SJCRH30 (cell line): ENCODE measurements around the gene PAQR5. TPM values are rescaled to one million over a fixed set of nuclear protein-coding genes. Genes with fewer than 3 reads are reported as not detected.

Source experiments
- DNase-seq, 2 experiments: peaks; one replicate each; pipeline ENCODE4 v3.0.0-alpha.2; 2015 to 2020
- H3K27ac ChIP-seq: fragments of 250-450 bp; sonication (Bioruptor Pico); 2 replicates; pipeline ENCODE4 v1.5.1; 2020; ENCODE audit warnings: mild to moderate bottlenecking, moderate library complexity
- H3K27me3 ChIP-seq: fragments of 250-450 bp; sonication (Bioruptor Pico); 2 replicates; pipeline ENCODE4 v1.5.1; 2020; ENCODE audit warnings: mild to moderate bottlenecking, moderate library complexity
- H3K36me3 ChIP-seq: fragments of 250-450 bp; sonication (Bioruptor Pico); 2 replicates; pipeline ENCODE4 v1.5.1; 2020; ENCODE audit warnings: mild to moderate bottlenecking, moderate library complexity
- H3K4me1 ChIP-seq: fragments of 250-450 bp; sonication (Bioruptor Pico); 2 replicates; pipeline ENCODE4 v1.5.1; 2020; ENCODE audit warnings: mild to moderate bottlenecking, moderate library complexity
- H3K4me3 ChIP-seq: fragments of 250-450 bp; sonication (Bioruptor Pico); 2 replicates; pipeline ENCODE4 v1.5.1; 2020; ENCODE audit warnings: mild to moderate bottlenecking, moderate library complexity
- H3K9me3 ChIP-seq: fragments of 250-450 bp; sonication (Bioruptor Pico); replicated peaks from 2 replicates; pipeline ENCODE4 v1.5.1; 2020; ENCODE audit warnings: mild to moderate bottlenecking, moderate library complexity
- total RNA-seq: library from RNA; depleted of rRNA; stranded (reverse); fragments of >200 nt; shearing (Covaris generic); gene quantifications from 2 replicates; pipeline ENCODE4 v1.2.3, GENCODE V29; 2014

The PAQR5 gene
- total RNA-seq, 1 experiment from 2014 or later: 0.06 TPM

DNA sequence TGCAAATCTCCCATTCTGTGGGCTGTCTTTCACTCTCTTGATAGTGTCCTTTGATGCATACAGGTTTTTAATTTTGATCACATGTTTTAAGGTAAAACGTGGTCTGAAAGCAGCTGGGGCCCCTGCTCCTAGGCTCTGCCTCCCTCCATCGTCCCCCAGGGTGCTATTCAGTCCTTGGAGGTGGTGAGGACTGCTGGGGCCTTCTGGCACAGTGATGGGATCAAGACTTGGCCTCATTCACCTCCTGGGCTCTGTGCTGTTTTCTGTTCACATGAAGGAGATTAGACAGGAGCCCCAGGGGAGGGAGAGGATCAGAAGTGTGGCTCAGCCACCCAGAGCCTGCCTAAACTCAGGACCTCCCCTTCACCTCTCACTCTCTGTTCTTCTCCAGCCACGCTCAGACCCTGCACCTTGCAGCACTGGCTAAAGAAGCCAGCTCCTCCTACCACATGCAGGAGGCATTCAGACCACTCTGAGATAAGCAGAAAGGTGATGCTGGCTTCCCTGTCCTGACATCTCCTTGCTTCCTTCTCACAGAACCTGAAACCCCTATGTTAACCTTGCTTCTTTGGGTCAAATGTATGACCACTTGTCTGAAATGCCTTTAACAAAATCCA is 43.9 kb downstream of the PAQR5 start:
- H3K9me3 ChIP-seq: peaks cover 3% of the 10 kb centered on the region; the same call in 1 of the 2 replicates
- H3K4me1 ChIP-seq: no peaks in the 10 kb centered on the region
- H3K4me3 ChIP-seq: no peak overlapping the region
- no peak for DNase-seq
- H3K27ac ChIP-seq: no peak overlapping the region
- H3K36me3 ChIP-seq: no peaks in the 10 kb centered on the region
- no peaks in the 10 kb centered on the region; the same call in 1 of the 2 replicates for H3K27me3 ChIP-seq

DNA sequence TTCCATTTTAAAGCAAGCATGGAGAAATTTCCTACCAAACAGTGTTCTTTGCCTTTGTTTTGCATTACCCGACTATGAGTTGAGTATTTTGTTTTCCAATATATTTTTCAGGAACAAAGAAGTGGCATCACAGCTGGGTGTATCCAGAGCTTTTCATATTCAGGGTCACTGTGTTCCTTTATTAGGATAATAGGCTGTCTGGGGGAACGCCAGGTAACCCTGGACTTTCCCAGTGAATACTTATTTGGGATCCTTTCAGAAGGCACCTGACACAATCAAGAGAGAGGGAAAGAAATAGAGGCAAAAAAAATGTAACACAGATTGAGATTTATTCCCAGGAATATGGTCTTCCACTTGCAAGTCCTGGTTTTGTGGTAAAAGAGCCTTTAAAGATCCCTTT is 44.4 kb downstream of the PAQR5 start:
- Histone ChIP-seq H3K4me3 (no peak overlapping the region), H3K36me3 (no peaks in the 10 kb centered on the region), H3K27ac (no peak overlapping the region), H3K9me3 (peaks cover 3% of the 10 kb centered on the region; the same call in 1 of the 2 replicates), H3K27me3 (no peaks in the 10 kb centered on the region; the same call in 1 of the 2 replicates), H3K4me1 (no peaks in the 10 kb centered on the region)
- no peak for DNase-seq

DNA sequence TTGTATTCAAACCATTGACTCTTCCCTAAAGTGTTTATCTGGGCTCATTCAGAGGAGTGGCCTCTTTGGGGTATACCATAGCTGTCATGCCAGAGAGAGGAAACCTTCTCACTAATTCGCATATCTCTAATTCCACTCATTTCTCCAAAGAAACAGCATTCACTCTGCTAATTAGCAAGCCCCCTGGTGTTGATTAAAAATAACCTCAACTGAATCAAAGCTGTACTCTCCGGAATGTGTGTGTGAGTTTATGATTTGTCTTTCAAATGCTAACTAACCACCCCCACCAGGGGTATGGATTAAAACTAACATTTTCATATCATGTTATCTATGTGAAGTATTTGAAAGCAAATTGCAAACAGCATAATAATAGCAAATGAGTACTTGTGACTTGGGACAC is 45.5 kb downstream of the PAQR5 start:
- no peaks in the 10 kb centered on the region for H3K4me1 ChIP-seq
- no peaks in the 10 kb centered on the region for H3K9me3 ChIP-seq
- no peak overlapping the region for H3K4me3 ChIP-seq
- no peaks in the 10 kb centered on the region; the same call in 1 of the 2 replicates for H3K27me3 ChIP-seq
- no peak for DNase-seq
- no peaks in the 10 kb centered on the region for H3K36me3 ChIP-seq
- no peak overlapping the region for H3K27ac ChIP-seq

DNA sequence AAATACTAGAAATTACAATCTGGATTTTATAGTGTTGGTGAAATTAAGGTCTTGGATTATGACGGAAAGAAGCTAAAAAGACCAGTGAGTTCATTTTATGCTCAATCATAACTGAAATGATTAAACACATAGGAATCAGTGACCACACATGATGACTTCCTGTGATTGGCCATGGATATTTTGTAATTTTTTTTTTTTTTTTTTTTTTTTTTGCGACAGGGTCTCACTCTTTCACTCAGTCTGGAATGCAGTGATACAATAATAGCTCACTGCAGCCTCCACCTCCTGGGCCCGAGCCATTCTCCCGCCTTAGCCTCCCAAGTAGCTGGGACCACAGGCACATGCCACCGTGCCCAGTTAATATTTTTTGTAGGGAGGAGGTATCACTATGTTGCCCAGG is 47.4 kb downstream of the PAQR5 start:
- Histone ChIP-seq H3K27ac (no peak overlapping the region), H3K9me3 (no peaks in the 10 kb centered on the region), H3K4me3 (no peak overlapping the region), H3K36me3 (no peaks in the 10 kb centered on the region), H3K27me3 (no peaks in the 10 kb centered on the region; the same call in 1 of the 2 replicates), H3K4me1 (no peaks in the 10 kb centered on the region)
- no peak for DNase-seq

DNA sequence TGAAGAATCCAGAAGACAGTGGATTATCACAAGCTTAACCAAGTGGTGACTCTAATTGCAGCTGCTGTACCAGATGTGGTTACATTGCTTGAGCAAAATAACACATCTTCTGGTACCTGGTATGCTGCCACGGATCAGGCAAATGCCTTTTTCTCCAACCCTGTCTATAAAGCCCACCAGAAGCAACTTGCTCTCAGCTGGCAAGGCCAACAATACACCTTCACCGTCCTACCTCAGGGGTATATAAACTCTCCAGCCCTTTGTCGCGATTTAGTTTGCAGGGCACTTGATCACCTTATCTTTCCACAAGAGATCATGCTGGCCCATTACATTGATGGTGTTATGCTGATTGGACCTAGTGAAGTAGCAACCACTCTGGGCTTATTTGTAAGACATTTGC is 52.6 kb downstream of the PAQR5 start:
- Histone ChIP-seq H3K9me3 (no peaks in the 10 kb centered on the region), H3K4me1 (no peaks in the 10 kb centered on the region), H3K27ac (no peak overlapping the region), H3K4me3 (no peak overlapping the region), H3K36me3 (no peaks in the 10 kb centered on the region), H3K27me3 (no peaks in the 10 kb centered on the region)
- no peak for DNase-seq

DNA sequence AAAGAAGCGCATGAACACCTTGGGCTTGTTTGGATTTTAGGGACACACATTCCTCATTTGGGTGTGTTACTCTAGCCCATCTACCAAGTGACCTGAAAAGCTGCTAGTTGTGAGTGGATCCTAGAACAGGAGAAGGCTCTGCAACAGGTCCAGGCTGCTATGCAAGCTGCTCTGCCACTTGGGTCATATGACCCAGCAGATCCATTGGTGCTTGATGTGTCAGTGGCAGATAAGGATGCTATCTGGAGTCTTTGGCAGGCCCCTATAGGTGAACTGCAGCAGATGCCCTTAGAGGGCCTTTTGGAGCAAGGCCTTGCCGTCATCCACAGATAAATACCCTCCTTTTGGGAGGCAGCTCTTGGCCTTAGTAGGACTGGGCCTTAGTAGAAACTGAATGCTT is 53.2 kb downstream of the PAQR5 start:
- Histone ChIP-seq H3K27me3 (no peaks in the 10 kb centered on the region), H3K4me3 (no peak overlapping the region), H3K27ac (no peak overlapping the region), H3K9me3 (no peaks in the 10 kb centered on the region), H3K36me3 (no peaks in the 10 kb centered on the region), H3K4me1 (no peaks in the 10 kb centered on the region)
- DNase-seq: no peak

DNA sequence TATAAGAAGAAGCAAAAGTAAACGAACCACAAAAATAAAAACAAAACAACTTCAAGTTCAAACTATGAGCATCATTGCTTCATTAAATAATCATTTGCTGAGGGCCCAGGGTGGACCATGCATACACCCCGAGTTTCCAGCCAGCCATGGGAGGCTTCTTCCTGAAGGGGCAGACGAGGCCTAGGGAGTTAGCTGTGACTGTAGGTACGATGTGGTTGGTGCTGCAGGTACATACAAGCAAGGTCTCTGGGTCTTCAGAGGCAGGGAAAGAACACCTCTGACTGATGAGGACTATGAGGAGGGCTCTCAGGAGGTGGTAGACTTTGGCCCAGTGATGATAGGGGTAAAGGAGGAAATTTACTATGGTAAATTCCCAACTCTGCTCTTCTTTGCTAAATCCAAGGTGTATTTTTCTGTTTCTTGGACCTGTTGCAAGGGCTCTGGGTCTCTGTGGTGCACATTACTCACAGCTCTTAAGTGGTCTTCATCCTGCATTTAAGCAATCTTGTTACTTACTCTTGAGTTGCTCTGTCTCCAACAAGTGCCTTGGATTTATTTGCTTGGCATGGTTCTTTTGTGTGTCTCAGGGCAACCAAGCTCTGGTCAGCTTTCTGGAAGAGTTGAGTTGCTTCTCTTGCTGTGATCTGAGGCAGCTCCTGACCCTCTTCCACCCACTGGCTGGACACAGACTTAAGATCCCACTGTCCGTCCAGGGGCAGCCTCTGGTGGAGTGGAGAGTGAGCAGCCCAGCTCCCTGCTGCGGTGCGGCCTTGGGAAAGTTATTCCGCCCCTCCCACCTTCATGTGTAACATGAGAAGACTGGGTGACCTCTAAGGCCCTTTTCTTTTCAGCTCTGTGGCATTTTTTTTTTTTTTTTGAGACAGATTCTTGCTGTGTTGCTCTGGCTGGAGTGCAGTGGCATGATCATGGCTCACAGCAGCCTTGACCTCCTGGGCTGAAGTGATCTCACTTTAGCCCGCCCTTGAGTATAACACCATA is 59.4 kb downstream of the PAQR5 start:
- peak; percentile 27 to 56 for DNase-seq
- H3K9me3 ChIP-seq: no peaks in the 10 kb centered on the region
- H3K27me3 ChIP-seq: no peaks in the 10 kb centered on the region
- no peak overlapping the region for H3K27ac ChIP-seq
- H3K36me3 ChIP-seq: no peaks in the 10 kb centered on the region
- H3K4me3 ChIP-seq: no peak overlapping the region
- no peaks in the 10 kb centered on the region for H3K4me1 ChIP-seq

DNA sequence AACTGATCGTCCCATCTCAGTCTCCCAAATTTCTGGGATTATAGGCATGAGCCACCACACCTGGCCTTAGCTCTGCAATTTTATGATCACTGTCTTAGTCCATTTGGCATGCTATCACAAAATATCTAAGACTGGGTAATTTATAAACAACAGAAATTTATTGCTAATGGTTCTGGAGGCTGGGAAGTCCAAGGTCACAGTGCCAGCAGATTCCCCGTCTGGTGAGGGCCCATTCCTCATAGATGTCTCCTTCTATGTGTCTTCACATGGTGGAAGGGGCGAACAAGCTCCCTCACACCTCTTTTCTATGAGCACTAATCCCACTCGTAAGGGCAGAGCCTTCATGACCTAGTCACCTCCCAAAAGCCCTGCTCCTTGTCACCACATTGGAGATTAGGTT is 60.1 kb downstream of the PAQR5 start:
- Histone ChIP-seq H3K9me3 (no peaks in the 10 kb centered on the region), H3K27ac (no peak overlapping the region), H3K27me3 (no peaks in the 10 kb centered on the region), H3K4me1 (no peaks in the 10 kb centered on the region), H3K36me3 (no peaks in the 10 kb centered on the region), H3K4me3 (no peak overlapping the region)
- no peak for DNase-seq

DNA sequence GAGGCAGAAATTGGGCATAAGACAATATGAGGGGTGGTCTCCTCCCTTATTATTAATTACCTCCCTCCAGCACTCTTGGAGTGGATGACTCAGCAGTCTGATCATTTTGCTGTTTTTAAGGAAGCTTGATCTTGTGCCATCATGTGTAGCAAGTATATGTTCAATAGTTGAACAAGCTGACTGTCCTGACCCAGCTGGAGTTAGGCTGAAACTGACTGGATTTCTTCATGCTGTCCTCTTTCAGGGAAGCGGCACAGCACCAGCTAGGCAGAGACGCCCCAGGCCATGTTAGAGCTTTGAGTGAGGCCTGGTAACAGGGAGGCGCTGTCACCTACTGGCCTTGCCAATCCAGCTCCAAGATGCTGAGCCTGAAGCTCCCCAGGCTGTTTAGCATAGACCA is 61.0 kb downstream of the PAQR5 start:
- no peak overlapping the region for H3K27ac ChIP-seq
- no peaks in the 10 kb centered on the region for H3K36me3 ChIP-seq
- no peak for DNase-seq
- no peaks in the 10 kb centered on the region for H3K27me3 ChIP-seq
- H3K4me3 ChIP-seq: no peak overlapping the region
- H3K9me3 ChIP-seq: no peaks in the 10 kb centered on the region
- no peaks in the 10 kb centered on the region for H3K4me1 ChIP-seq

DNA sequence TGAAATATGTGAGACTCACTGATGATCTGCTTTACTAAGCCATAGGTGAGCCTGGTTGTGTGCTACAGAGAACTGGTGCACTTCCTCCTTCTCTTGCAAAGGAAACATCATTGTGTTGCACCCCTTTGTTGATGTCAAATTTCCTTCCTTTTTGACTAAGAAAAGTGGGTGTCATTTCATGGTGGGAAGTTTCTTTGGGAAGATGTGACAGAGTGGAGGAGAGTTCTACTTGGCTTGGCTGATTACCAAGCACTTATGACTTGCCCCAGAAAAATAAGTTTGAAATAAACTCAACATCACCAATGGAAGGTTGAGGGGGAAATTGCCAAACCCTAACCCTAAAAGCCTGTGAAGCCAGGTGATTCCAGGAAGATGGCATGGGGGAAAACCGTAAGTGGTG is 61.9 kb downstream of the PAQR5 start:
- no peaks in the 10 kb centered on the region for H3K36me3 ChIP-seq
- H3K27ac ChIP-seq: no peak overlapping the region
- H3K27me3 ChIP-seq: no peaks in the 10 kb centered on the region
- no peaks in the 10 kb centered on the region for H3K4me1 ChIP-seq
- H3K4me3 ChIP-seq: no peak overlapping the region
- H3K9me3 ChIP-seq: no peaks in the 10 kb centered on the region
- DNase-seq: no peak

DNA sequence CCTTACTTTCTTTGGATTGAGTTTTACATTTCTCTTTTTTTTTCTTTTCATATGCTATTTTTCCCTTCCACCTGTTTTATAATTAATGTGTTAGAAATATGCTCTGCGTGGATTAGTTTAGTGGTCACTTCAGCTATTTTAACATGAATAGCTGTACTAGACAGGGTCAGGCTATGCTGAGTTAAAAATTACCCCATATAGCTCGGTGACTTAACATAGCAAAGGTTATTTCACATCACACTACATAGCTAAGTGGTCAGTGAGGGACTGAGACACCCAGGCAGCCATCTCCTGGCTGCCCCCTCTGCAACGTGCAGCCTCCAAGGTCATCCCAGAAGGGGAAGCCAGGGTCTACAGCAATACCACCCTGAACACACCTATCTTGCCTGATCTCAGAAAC is 68.5 kb downstream of the PAQR5 start:
- no peak overlapping the region for H3K4me3 ChIP-seq
- H3K4me1 ChIP-seq: no peaks in the 10 kb centered on the region
- no peaks in the 10 kb centered on the region for H3K36me3 ChIP-seq
- 0 out of 2 replicates have a peak, but pooled peaks cover 3% of the 10 kb centered on the region for H3K9me3 ChIP-seq
- peaks cover 4% of the 10 kb centered on the region; the same call in 1 of the 2 replicates for H3K27me3 ChIP-seq
- no peak for DNase-seq
- H3K27ac ChIP-seq: no peak overlapping the region

DNA sequence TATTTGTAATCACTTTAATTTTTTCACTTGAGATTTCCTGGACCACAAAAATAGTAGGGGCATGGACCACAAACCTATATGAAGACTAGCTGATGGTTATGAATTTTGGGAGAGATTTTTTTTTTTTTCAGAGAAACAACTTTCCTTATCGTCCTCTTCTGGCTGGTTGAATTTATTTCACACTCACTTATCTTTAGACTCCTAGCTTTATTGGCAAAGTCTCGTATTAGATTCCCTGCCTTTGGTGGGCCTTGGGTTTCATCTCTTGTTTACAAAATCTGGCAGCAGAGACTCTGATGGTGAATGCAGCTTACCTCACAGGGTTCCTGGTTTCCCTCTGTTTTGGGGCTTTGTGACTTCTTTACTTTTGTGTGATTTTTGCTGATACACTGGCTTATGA is 70.9 kb downstream of the PAQR5 start:
- DNase-seq: no peak
- Histone ChIP-seq H3K4me3 (no peak overlapping the region), H3K27ac (no peak overlapping the region), H3K9me3 (0 out of 2 replicates have a peak, but pooled peaks cover 7% of the 10 kb centered on the region), H3K4me1 (no peaks in the 10 kb centered on the region), H3K27me3 (peaks cover 4% of the 10 kb centered on the region; the same call in 1 of the 2 replicates), H3K36me3 (no peaks in the 10 kb centered on the region)

DNA sequence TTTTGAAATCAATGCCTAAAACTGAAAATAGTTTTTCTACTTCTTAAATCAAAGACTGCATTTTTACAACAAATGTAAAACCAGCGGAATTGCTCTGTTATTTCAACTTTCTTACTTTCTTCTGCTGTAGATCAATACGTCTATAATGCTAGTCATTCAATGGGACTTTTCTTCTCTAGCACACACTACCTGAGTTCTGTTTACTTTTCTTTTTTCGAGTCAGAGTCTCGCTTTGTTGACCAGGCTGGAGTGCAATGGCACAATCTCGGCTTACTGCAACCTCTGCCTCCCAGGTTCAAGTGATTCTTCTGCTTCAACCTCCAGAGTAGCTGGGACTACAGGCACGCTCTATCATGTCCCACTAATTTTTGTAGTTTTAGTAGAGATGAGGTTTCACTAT is 74.7 kb downstream of the PAQR5 start:
- H3K9me3 ChIP-seq: 0 out of 2 replicates have a peak, but pooled peaks cover 7% of the 10 kb centered on the region
- no peaks in the 10 kb centered on the region for H3K4me1 ChIP-seq
- no peak overlapping the region for H3K4me3 ChIP-seq
- H3K27me3 ChIP-seq: peaks cover 13% of the 10 kb centered on the region
- DNase-seq: no peak
- H3K27ac ChIP-seq: no peak overlapping the region
- H3K36me3 ChIP-seq: no peaks in the 10 kb centered on the region

DNA sequence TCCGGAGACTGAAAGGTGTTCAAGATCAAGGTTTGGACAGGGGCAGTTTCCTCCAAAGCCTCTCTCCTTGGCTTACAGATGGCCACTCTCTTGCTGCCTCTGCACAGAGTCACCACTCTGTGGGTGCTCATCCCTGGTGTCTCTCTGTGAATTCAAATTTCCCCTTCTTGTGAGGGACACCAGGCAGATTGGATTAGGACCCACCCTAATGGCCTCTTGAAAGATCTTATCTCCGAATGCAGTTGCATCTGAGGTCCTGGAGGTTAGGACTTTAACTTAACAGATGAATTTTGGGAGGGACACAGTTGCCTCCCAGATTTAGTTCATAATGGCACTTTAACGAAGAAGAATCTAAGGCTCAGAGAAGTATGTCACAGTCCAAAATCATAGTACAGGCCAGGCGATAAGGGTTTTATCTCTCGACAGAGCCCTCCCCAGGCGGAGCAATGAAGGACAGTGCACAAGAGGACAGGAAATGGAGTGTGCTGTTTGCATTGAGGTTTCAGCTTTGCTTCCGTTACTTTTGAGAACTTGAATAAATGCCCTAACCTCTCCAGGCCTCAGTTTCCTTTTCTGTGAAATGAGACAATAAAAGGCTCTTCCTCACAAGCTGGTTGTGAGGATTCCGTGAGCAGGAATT is 76.6 kb downstream of the PAQR5 start:
- no peak overlapping the region for H3K4me3 ChIP-seq
- no peak overlapping the region for H3K27ac ChIP-seq
- H3K27me3 ChIP-seq: peaks cover 17% of the 10 kb centered on the region
- no peaks in the 10 kb centered on the region for H3K36me3 ChIP-seq
- no peak for DNase-seq
- no peaks in the 10 kb centered on the region for H3K4me1 ChIP-seq
- H3K9me3 ChIP-seq: 0 out of 2 replicates have a peak, but pooled peaks cover 7% of the 10 kb centered on the region
